ENCODE results near the gene KCNQ1. TPM values are rescaled to one million over a fixed set of nuclear protein-coding genes. Genes with fewer than 3 reads are reported as not detected.

Gene KCNQ1, protein sequence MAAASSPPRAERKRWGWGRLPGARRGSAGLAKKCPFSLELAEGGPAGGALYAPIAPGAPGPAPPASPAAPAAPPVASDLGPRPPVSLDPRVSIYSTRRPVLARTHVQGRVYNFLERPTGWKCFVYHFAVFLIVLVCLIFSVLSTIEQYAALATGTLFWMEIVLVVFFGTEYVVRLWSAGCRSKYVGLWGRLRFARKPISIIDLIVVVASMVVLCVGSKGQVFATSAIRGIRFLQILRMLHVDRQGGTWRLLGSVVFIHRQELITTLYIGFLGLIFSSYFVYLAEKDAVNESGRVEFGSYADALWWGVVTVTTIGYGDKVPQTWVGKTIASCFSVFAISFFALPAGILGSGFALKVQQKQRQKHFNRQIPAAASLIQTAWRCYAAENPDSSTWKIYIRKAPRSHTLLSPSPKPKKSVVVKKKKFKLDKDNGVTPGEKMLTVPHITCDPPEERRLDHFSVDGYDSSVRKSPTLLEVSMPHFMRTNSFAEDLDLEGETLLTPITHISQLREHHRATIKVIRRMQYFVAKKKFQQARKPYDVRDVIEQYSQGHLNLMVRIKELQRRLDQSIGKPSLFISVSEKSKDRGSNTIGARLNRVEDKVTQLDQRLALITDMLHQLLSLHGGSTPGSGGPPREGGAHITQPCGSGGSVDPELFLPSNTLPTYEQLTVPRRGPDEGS
- not detected in 2 replicates for total RNA-seq

DNA sequence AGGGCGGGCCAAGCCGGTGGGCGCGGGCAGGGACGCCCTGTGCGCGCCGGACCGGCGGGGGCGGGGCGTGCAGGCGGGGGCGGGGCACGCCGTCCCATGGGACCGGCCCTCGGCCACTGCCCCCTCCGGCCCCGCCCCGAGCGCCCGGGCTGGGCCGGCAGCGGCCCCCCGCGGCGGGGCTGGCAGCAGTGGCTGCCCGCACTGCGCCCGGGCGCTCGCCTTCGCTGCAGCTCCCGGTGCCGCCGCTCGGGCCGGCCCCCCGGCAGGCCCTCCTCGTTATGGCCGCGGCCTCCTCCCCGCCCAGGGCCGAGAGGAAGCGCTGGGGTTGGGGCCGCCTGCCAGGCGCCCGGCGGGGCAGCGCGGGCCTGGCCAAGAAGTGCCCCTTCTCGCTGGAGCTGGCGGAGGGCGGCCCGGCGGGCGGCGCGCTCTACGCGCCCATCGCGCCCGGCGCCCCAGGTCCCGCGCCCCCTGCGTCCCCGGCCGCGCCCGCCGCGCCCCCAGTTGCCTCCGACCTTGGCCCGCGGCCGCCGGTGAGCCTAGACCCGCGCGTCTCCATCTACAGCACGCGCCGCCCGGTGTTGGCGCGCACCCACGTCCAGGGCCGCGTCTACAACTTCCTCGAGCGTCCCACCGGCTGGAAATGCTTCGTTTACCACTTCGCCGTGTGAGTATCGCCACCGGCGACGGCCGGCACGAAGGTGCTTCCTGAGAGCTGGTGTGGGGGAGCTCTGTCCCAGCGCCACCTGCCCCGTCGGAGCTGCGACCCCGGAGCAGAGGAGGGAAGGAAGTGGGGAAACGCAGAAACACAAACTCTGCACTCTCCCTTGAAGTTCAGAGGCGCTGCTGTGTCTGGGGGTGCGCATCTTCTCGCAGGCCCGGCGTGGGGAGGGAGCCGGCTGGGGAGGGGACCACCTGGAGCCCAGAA lies at the start of gene KCNQ1:
TSS of gene KCNQ1 (plus strand) at position 188 of the 925 bp plus-strand sequence. CDS start at position 279, 91 bp downstream.

DNA sequence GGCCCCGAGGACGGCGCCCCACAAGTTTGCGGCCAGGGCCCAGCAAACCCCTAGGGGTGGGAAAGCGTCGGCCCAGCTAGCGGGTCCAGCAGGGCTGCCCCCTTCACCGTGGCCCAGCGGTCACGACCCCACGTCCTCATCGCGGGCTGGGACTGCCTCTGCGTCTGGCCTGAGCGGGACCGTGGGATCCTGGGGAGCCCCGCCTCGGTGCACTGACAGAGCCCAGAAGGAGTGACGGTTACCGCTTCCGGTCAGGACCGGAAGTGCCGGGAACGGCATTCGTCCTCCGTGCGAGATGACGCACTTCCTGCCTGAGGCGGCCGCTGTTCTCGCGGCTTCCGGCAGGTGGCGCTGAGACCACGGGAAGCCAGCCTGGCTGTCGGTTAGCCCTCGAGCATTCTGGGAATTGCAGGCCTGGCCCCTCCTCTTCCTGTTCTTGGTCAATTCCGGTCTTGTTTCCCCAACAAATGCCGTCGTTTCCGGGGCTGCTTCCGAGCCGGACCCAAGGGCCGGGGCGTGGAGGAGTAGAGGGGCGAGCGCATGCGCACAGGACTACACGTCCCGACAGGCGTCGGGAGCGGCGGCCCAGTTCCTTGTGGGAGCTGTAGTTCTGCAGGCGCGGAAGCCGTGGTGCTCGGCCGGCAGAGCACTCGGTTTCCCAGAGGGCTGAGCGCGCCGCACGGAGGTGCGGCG lies 44.6 kb upstream of the KCNQ1 start, which contains the start of gene TSSC4:
TSS of gene TSSC4 (plus strand) at position 682 of the 693 bp plus-strand sequence. CDS start 1,884 bp downstream, outside the sequence.

DNA sequence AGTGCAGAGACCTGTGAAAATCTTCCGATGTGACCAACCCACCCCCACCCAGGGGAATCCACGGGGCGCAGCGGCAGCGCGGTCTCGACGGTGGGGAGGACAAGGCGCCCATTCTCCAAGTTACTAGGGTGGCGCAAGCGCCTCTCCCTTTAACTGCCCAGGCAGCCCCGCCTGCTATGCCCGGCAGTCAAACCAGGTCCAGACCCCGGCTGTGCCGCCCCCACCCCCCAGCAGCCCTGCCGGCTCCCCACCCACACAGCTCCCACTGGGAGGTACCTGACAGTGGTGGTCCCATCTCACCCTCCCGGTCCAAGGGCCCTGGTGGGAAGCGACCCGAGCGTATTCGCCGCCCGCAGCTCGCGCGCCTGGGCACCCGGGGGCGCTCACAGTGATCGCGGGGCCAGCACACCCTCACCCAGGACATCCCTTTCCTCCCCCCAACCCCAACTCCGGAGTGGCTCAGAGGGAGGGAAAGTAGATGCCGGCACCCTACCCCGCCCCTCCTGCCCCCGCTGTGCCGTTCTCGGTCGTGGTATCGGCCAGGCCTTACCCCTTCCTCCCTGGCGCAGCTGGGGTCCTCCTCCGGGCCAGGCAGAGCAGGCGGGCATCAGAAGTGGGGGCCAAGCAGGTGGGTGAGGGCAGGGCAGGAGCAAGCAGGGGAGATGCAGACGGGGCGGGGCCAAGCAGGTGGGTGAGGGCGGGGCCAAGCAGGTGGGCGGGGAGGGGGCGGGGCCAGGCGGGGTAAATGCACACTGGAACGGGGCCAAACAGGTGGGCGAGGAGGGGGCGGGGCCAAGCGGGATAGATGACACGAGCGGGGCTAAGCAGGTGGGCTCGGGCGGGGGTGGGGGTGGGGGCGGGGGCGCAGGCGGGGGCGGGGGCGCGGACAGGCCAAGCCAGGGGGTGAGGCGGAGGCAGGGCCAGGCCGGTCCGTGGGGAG lies 657 bp upstream of the KCNQ1 start, which contains the start of gene TRPM5:
TSS of gene TRPM5 (minus strand) at position 634 of the 940 bp plus-strand sequence. CDS start 21,478 bp downstream, outside the sequence.

DNA sequence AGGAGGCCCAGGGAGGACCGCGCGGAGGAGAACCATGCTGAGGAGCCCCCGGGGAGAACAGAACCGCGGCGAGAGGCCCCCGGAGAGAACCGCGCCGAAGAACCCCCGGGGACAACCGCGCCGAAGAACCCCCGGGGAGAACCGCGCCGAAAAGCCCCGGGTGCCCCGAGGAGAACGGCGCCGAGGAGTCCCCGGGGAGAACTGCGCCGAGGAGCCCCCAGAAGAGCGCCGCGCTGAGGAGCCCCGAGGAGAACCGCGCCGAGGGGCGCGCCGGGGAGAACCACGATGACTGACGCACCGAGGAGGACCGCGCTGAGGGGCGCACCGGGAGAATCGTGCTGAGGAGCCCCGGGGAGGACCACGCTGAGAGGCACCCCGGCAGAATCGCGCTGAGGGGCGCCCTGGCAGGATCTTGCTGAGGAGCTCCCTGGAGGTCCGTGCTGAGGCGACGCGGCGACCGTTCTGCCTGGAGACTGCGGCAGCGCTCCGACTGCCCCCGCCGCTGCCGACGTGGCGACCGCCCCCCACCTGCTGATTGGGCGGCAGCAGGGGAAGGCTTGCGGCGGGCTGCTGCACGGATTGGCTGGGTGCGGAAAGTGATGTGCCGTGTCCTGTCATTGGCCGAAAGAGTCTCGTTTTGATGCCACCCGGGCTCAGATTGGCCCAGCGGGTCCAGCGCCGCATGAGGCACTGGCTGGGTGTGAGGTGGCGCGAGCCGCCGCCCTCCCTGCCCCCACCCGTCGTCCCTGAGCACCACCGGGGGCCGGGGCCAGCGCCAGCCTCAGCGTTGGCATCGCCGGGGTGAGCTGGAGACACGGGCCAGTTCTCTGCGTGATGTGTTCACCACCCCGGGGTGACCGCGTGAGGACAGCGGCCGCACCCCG lies 255.0 kb downstream of the KCNQ1 start, which contains the start of gene KCNQ1OT1:
TSS of gene KCNQ1OT1 (minus strand) at position 464 of the 884 bp plus-strand sequence.

DNA sequence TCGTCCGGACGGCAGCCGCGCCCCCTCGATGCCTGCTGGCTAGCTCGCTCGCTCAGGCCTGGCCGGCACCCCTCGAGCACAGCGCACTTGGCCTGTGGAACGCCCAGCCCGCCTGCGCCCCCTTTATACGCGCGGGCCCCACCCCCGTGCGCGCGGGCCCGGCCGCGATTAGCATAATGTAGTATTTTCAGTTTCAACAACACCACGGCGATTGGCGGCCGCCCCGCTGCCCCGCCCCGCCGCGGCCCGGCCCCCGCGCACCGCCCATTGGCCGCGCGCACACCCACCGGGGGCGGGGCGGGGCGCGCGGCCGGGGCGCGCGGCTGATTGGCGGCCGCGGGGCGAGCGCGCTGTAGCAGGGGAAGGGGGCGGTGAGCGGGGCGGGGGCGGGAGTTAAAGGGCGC lies 440.9 kb downstream of the KCNQ1 start, which contains the start of gene CDKN1C:
TSS of gene CDKN1C (minus strand) at position 98 of the 404 bp plus-strand sequence. CDS start 319 bp downstream, outside the sequence.

Small RNA genes within 50 kb of the gene (small RNA-seq; reads per million reads assigned to genes)
- gene AC013791.1 (ENCODE audit: low replicate concordance) (not detected), gene COX6CP18 (ENCODE audit: low replicate concordance) (not detected), gene RF01947 (ENCODE audit: low replicate concordance) (not detected), gene RF01948 (ENCODE audit: low replicate concordance) (not detected), gene RF01950 (ENCODE audit: low replicate concordance) (not detected)

Other genes starting within 250 kb of the KCNQ1 start
- gene ASCL2, start 174.4 kb upstream of the KCNQ1 start, total RNA-seq: 0.22 TPM in 1 of 2 replicates, not detected in the other
- not detected in 2 replicates for gene C11orf21, start 143.1 kb upstream of the KCNQ1 start, total RNA-seq
- not detected in 2 replicates for gene TSPAN32, start 143.0 kb upstream of the KCNQ1 start, total RNA-seq
- gene CD81, start 67.7 kb upstream of the KCNQ1 start, total RNA-seq: 245 and 302 TPM in 2 replicates
- 57.8 and 73.4 TPM in 2 replicates for gene TSSC4, start 44.3 kb upstream of the KCNQ1 start, total RNA-seq
- gene TRPM5, start 494 bp upstream of the KCNQ1 start, total RNA-seq: not detected in 2 replicates

Data from placental pericyte (primary cell).